ENCODE results near the gene ADCK1.
"Not testable (repeated sequence)": the region's sequence is repeated elsewhere in the genome, so short reads cannot be mapped to it uniquely, and the experiment has no call there.

The ADCK1 gene

GRCh38 chr14:77791225-77791600 lies 8.7 kb upstream of the ADCK1 start:
- Mint-ChIP-seq H3K9me3 (peaks cover 3% of the 10 kb centered on the region), H3K27me3 (ENCODE audit: low read depth, poor library complexity) (peaks cover 28% of the 10 kb centered on the region), H3K4me3 (no peak overlapping the region), H3K27ac (no peak overlapping the region), H3K4me1 (no peaks in the 10 kb centered on the region), H3K36me3 (ENCODE audit: low read depth) (no peaks in the 10 kb centered on the region)
- no peak for TF ChIP-seq CTCF (IDR thresholded peaks at IDR 0.05)
- DNase-seq = no peak

GRCh38 chr14:77793255-77793654 lies 6.7 kb upstream of the ADCK1 start:
- H3K27ac Mint-ChIP-seq; H3K36me3 Mint-ChIP-seq (ENCODE audit: low read depth); H3K9me3 Mint-ChIP-seq; H3K4me3 Mint-ChIP-seq; H3K4me1 Mint-ChIP-seq; DNase-seq: not testable (repeated sequence)
- peaks cover 31% of the 10 kb centered on the region for H3K27me3 Mint-ChIP-seq (ENCODE audit: low read depth, poor library complexity)

GRCh38 chr14:77794357-77794756 lies 5.6 kb upstream of the ADCK1 start:
- no peak for TF ChIP-seq CTCF (IDR thresholded peaks at IDR 0.05)
- DNase-seq = no peak
- no peaks in the 10 kb centered on the region for H3K36me3 Mint-ChIP-seq (ENCODE audit: low read depth)
- H3K4me3 Mint-ChIP-seq = no peak overlapping the region
- H3K9me3 Mint-ChIP-seq = peaks cover 7% of the 10 kb centered on the region
- H3K27me3 Mint-ChIP-seq (ENCODE audit: low read depth, poor library complexity) = peaks cover 30% of the 10 kb centered on the region
- no peaks in the 10 kb centered on the region for H3K4me1 Mint-ChIP-seq
- no peak overlapping the region for H3K27ac Mint-ChIP-seq

- not testable (repeated sequence) for H3K9me3 Mint-ChIP-seq; H3K27me3 Mint-ChIP-seq (ENCODE audit: low read depth, poor library complexity); H3K4me1 Mint-ChIP-seq; H3K27ac Mint-ChIP-seq; H3K36me3 Mint-ChIP-seq (ENCODE audit: low read depth); DNase-seq
- H3K4me3 Mint-ChIP-seq = peak overlapping the region; percentile 86
Observed at GRCh38 chr14:77799456-77799855, 453 bp upstream of the ADCK1 start.

GRCh38 chr14:77800814-77801213 lies 905 bp downstream of the ADCK1 start:
- peaks cover 11% of the 10 kb centered on the region for H3K27me3 Mint-ChIP-seq (ENCODE audit: low read depth, poor library complexity)
- DNase-seq = no peak
- peaks cover 4% of the 10 kb centered on the region for H3K4me1 Mint-ChIP-seq
- TF ChIP-seq CTCF (IDR thresholded peaks at IDR 0.05) = no peak
- no peaks in the 10 kb centered on the region for H3K36me3 Mint-ChIP-seq (ENCODE audit: low read depth)
- no peak overlapping the region for H3K27ac Mint-ChIP-seq
- H3K9me3 Mint-ChIP-seq = peaks cover 4% of the 10 kb centered on the region
- H3K4me3 Mint-ChIP-seq = peak overlapping the region; percentile 86

GRCh38 chr14:77804592-77804991 lies 4.7 kb downstream of the ADCK1 start:
- DNase-seq = no peak
- Mint-ChIP-seq H3K4me3 (no peak overlapping the region), H3K27ac (no peak overlapping the region), H3K9me3 (no peaks in the 10 kb centered on the region), H3K4me1 (peaks cover 4% of the 10 kb centered on the region), H3K36me3 (ENCODE audit: low read depth) (no peaks in the 10 kb centered on the region), H3K27me3 (ENCODE audit: low read depth, poor library complexity) (peaks cover 10% of the 10 kb centered on the region)
- no peak for TF ChIP-seq CTCF (IDR thresholded peaks at IDR 0.05)

GRCh38 chr14:77805706-77806105 lies 5.8 kb downstream of the ADCK1 start:
- no peaks in the 10 kb centered on the region for H3K9me3 Mint-ChIP-seq
- no peak overlapping the region for H3K27ac Mint-ChIP-seq
- H3K4me3 Mint-ChIP-seq = no peak overlapping the region
- H3K4me1 Mint-ChIP-seq = no peaks in the 10 kb centered on the region
- H3K27me3 Mint-ChIP-seq (ENCODE audit: low read depth, poor library complexity) = peaks cover 12% of the 10 kb centered on the region
- DNase-seq = no peak
- TF ChIP-seq CTCF (IDR thresholded peaks at IDR 0.05) = no peak
- no peaks in the 10 kb centered on the region for H3K36me3 Mint-ChIP-seq (ENCODE audit: low read depth)
